GM12878 (cell line): Measurements from ENCODE around the gene KATNB1. TPM values are rescaled to one million over a fixed set of nuclear protein-coding genes. Genes with fewer than 3 reads are reported as not detected.

ENCODE experiments used
- ATAC-seq: fragments of 200-7000 bp; cut with Tn5 transposase; 3 replicates; pipeline ENCODE4 v1.9.1; 2020; ENCODE audit warnings: mild to moderate bottlenecking, moderate library complexity
- BruUV-seq: library from RNA; stranded (reverse); fragments of 400-500 nt; replicated peaks from 2 replicates; lab custom pipeline; 2021; lab: Mats Ljungman, UMichigan
- CTCF ChIA-PET: fragments of 300-600 bp; sonication (Branson Sonifier 250); formaldehyde crosslinking; extraction: SDS; loops from one replicate; lab custom pipeline; 2021; ENCODE audit warnings: inconsistent platforms; lab: Yijun Ruan, JAX
- POLR2A ChIA-PET: fragments of 350-600 bp; formaldehyde crosslinking; extraction: SDS; loops from one replicate; lab custom pipeline; 2021; ENCODE audit warnings: inconsistent platforms; lab: Charles Lee
- RAD21 ChIA-PET: fragments of 300-600 bp; sonication (Branson Sonifier 250); formaldehyde crosslinking; loops from one replicate; lab custom pipeline; 2023; ENCODE audit warnings: antibody characterized with exemption; ENCODE audit not compliant: unreplicated experiment; lab: Charles Lee
- SMC1A ChIA-PET: fragments of 300-600 bp; sonication (Branson Sonifier 250); formaldehyde crosslinking; loops from one replicate; lab custom pipeline; 2023; ENCODE audit not compliant: unreplicated experiment, uncharacterized antibody; lab: Charles Lee
- DNase-seq: peaks from one replicate; pipeline ENCODE4 v3.0.0-alpha.2; 2011; ENCODE audit warnings: low read depth, low spot score
- FAIRE-seq: peaks from 3 replicates; lab custom pipeline; 2011; peaks lifted over from hg19 to GRCh38; lab: Jason Lieb, UNC
- H2AFZ ChIP-seq: 2 replicates; pipeline ENCODE4 v1.6.0; 2011; ENCODE audit warnings: low read depth, low read length, control low read depth; ENCODE audit not compliant: control insufficient read depth
- H3K27ac ChIP-seq: 2 replicates; pipeline ENCODE4 v1.5.1; 2011; ENCODE audit warnings: control low read depth; ENCODE audit not compliant: control insufficient read depth, insufficient read depth
- H3K27me3 ChIP-seq, 2 experiments: replicated peaks in 1 of 2; 2 replicates each; pipeline versions ENCODE4 v1.6.0 to v1.6.1; 2011; ENCODE audit warnings: low read length in 1 of 2; ENCODE audit not compliant: control insufficient read depth in 2 of 2, insufficient read depth in 2 of 2
- H3K36me3 ChIP-seq, 2 experiments: 2 replicates each; pipeline ENCODE4 v1.5.1; 2011; ENCODE audit warnings: low read length in 1 of 2; ENCODE audit not compliant: control insufficient read depth in 2 of 2, insufficient read depth in 2 of 2
- H3K4me1 ChIP-seq: 2 replicates; pipeline ENCODE4 v1.6.1; 2011; ENCODE audit warnings: mild to moderate bottlenecking, low read length, moderate library complexity, mixed read lengths; ENCODE audit not compliant: control insufficient read depth, insufficient read depth
- H3K4me2 ChIP-seq: 2 replicates; pipeline ENCODE4 v1.6.0; 2011; ENCODE audit warnings: control low read depth; ENCODE audit not compliant: control insufficient read depth, insufficient read depth
- H3K4me3 ChIP-seq: fragments of 200-600 bp; sonication (generic); 2 replicates; pipeline ENCODE4 v1.5.1; 2016
- H3K79me2 ChIP-seq: 2 replicates; pipeline ENCODE4 v1.6.0; 2011; ENCODE audit warnings: low read length; ENCODE audit not compliant: control insufficient read depth, insufficient read depth
- H3K9ac ChIP-seq: 2 replicates; pipeline ENCODE4 v1.8.0; 2011; ENCODE audit warnings: low read length, control low read depth, mixed read lengths; ENCODE audit not compliant: control insufficient read depth, insufficient read depth
- H3K9me3 ChIP-seq: replicated peaks from 3 replicates; pipeline ENCODE4 v1.5.1; 2011; ENCODE audit warnings: mild to moderate bottlenecking, low read length; ENCODE audit not compliant: control insufficient read depth, insufficient read depth
- H4K20me1 ChIP-seq: 2 replicates; pipeline ENCODE4 v1.6.0; 2011; ENCODE audit not compliant: control insufficient read depth, insufficient read depth
- ATF3 ChIP-seq: IDR thresholded peaks from 2 replicates; pipeline ENCODE4 v1.6.1; 2011; ENCODE audit warnings: low read depth, mild to moderate bottlenecking, low read length, moderate library complexity, borderline replicate concordance; ENCODE audit errors: extremely low read depth
- CBFB ChIP-seq: IDR thresholded peaks from 2 replicates; pipeline ENCODE4 v1.6.1; 2016; ENCODE audit warnings: antibody characterized with exemption, low read depth
- CBX5 ChIP-seq: sonication (generic); IDR thresholded peaks from 2 replicates; pipeline ENCODE4 v1.6.1; 2016; ENCODE audit warnings: low read depth, moderate library complexity, mild to moderate bottlenecking, inconsistent platforms
- CHD1 ChIP-seq: IDR thresholded peaks from 2 replicates; pipeline ENCODE4 v1.6.1; 2012; ENCODE audit warnings: low read depth, low read length, improper control_type of control experiment
- CREM ChIP-seq: IDR thresholded peaks from 2 replicates; pipeline ENCODE4 v1.6.1; 2014; ENCODE audit warnings: antibody characterized with exemption, low read depth
- E2F4 ChIP-seq: IDR thresholded peaks from 2 replicates; pipeline ENCODE4 v1.6.1; 2012; ENCODE audit warnings: low read depth, low read length, improper control_type of control experiment
- EED ChIP-seq: sonication (generic); IDR thresholded peaks from 2 replicates; pipeline ENCODE4 v1.6.1; 2016; ENCODE audit warnings: antibody characterized with exemption, low read depth
- GATAD2B ChIP-seq: fragments of 450-650 bp; conservative IDR thresholded peaks from 2 replicates; pipeline ENCODE4 v1.6.1; 2017; ENCODE audit warnings: low read depth, mild to moderate bottlenecking, moderate library complexity
- LARP7 ChIP-seq: fragments of 450-650 bp; IDR thresholded peaks from 2 replicates; pipeline ENCODE4 v1.6.1; 2017; ENCODE audit warnings: mild to moderate bottlenecking
- MTA2 ChIP-seq: fragments of 450-650 bp; IDR thresholded peaks from 2 replicates; pipeline ENCODE4 v1.6.1; 2016; ENCODE audit warnings: low read depth, mild to moderate bottlenecking, moderate library complexity
- MXI1 ChIP-seq: fragments of 150-350 bp; IDR thresholded peaks from 2 replicates; pipeline ENCODE4 v1.6.1; 2011; ENCODE audit warnings: low read depth, mild to moderate bottlenecking, inconsistent platforms, low read length, improper control_type of control experiment
- RAD21 ChIP-seq: IDR thresholded peaks from 2 replicates; pipeline ENCODE4 v1.6.1; 2011; ENCODE audit warnings: mild to moderate bottlenecking, low read depth, low read length, moderate library complexity; ENCODE audit not compliant: insufficient read depth
- REST ChIP-seq: IDR thresholded peaks from 2 replicates; pipeline ENCODE4 v1.6.1; 2012; ENCODE audit warnings: mild to moderate bottlenecking, low read depth, low read length
- SREBF1 ChIP-seq: IDR thresholded peaks from 2 replicates; pipeline ENCODE4 v1.6.1; 2012; ENCODE audit warnings: mild to moderate bottlenecking, low read length
- SREBF2 ChIP-seq: IDR thresholded peaks from 2 replicates; pipeline ENCODE4 v1.6.1; 2012; ENCODE audit warnings: mild to moderate bottlenecking, low read length
- ZBTB11 ChIP-seq: fragments of 450-650 bp; formaldehyde crosslinking; IDR thresholded peaks from 2 replicates; pipeline ENCODE4 v1.5.0; 2022; ENCODE audit warnings: mild to moderate bottlenecking, missing genetic modification characterization
- ZNF622 ChIP-seq: fragments of 450-650 bp; IDR thresholded peaks from 2 replicates; pipeline ENCODE4 v1.6.1; 2017; ENCODE audit warnings: mild to moderate bottlenecking, inconsistent platforms
- WGBS: methylation state at CpG from one replicate; pipeline ENCODE4 v1.1.6; 2016; ENCODE audit warnings: low lambda C conversion rate; ENCODE audit not compliant: insufficient replicate concordance, insufficient coverage; ENCODE audit errors: missing lambda C conversion rate; 5-methylcytosine and 5-hydroxymethylcytosine counted together
- in situ Hi-C: fragments of 300-500 bp; cut with MboI; formaldehyde crosslinking; loops from 9 replicates; pipeline ENCODE4 v1.14.3; 2018; ENCODE audit warnings: mixed read lengths
- intact Hi-C: fragments of 100-400 bp; cut with micrococcal nuclease; formaldehyde crosslinking; loops from one replicate; pipeline ENCODE4 v1.14.2; 2022; ENCODE audit not compliant: unreplicated experiment
- polyA plus RNA-seq, 11 experiments: library from polyadenylated mRNA; depleted of rRNA in 4 of 11; unstranded in 6 of 11; stranded (reverse) in 5 of 11; fragments of >200 nt; fragmentation: Nextera tagmentation in 4 of 11; fragmentation: Illumina TruSeq in 1 of 11; extraction: Ambion mirVana in 4 of 11; extraction: Trizol in 1 of 11; gene quantifications; 1 replicate in 1 of 11; 2 replicates in 10 of 11; pipeline versions ENCODE4 v1.2.1 to v1.2.3, GENCODE V29; 2011 to 2016; ENCODE audit warnings: inconsistent platforms in 2 of 11, missing spikeins in 2 of 11, low read depth in 1 of 11
- total RNA-seq, 4 experiments: library from RNA; depleted of rRNA in 3 of 4; stranded (reverse); fragments of >200 nt in 3 of 4; fragmentation: Illumina TruSeq in 1 of 4; extraction: Trizol in 1 of 4; gene quantifications; 2 replicates each; pipeline versions ENCODE4 v1.2.1 to v1.2.3, GENCODE V29; 2013 to 2021

KATNB1 gene
- total and polyA plus RNA-seq, 10 of the 15 experiments (the other 5 are each of a cell fraction or from before 2014, with no cell fraction given): 0.71 to 46.5 (median 19.5) TPM

- TF ChIP-seq REST (no peak), ATF3 (no peak), CREM (no peak), CBFB (no peak), RAD21 (no peak), CBX5 (no peak), LARP7 (no peak), SREBF2 (no peak)
These were observed 3.5 kb upstream of the KATNB1 start (continued) for GRCh38 chr16:57732037-57732436.

GRCh38 chr16:57732714-57733113 lies 2.9 kb upstream of the KATNB1 start:
- DNase-seq (no peak), FAIRE-seq (no peak), ATAC-seq (no peak)
- Histone ChIP-seq H3K36me3 (no peaks in the 10 kb centered on the region), H3K27ac (no peak overlapping the region), H3K4me3 (no peak overlapping the region), H3K9me3 (peaks cover 4% of the 10 kb centered on the region; the same call in 2 of the 3 replicates), H3K4me1 (peaks cover 10% of the 10 kb centered on the region), H3K27me3 (no peaks in the 10 kb centered on the region), H3K79me2 (peaks cover 9% of the 10 kb centered on the region), H3K4me2 (no peak overlapping the region), H4K20me1 (no peaks in the 10 kb centered on the region), H3K9ac (no peak overlapping the region), H2AFZ (no peak overlapping the region)
- ChIA-PET CTCF (interaction anchor here (0.7 kb wide), 1 partner anchor 132 kb away, joined by 3 read pairs; no protein-coding TSS in a partner anchor), POLR2A (no interaction called here), RAD21 (no interaction called here), SMC1A (no interaction called here)
- 100% methylated on average over 2 of the region's 2 CpGs for WGBS
- in situ Hi-C loops (no loop called here), intact Hi-C loops (no loop called here)
- BruUV-seq: no TSS peak
- TF ChIP-seq E2F4 (no peak), CHD1 (no peak), ZBTB11 (CRISPR knock-in tag) (no peak), CBX5 (no peak), ZNF622 (no peak), MTA2 (no peak), GATAD2B (no peak), EED (no peak), SREBF1 (no peak), MXI1 (no peak)
